Esophagus muscularis mucosa (tissue), 4 donors: Measurements from ENCODE around the gene CEP57L1.

ENCODE experiments used
- CTCF ChIP-seq, 3 experiments: fragments of 200-600 bp in 2 of 3; fragments of 450-650 bp in 1 of 3; sonication (generic) in 2 of 3; IDR thresholded peaks; one replicate each; pipeline ENCODE4 v1.5.1; 2017 to 2019; ENCODE audit warnings: antibody characterized with exemption in 3 of 3, mild to moderate bottlenecking in 2 of 3, moderate library complexity in 1 of 3
- EP300 ChIP-seq: sonication (generic); formaldehyde crosslinking; IDR thresholded peaks from one replicate; pipeline ENCODE4 v1.6.1; 2017; ENCODE audit warnings: antibody characterized with exemption
- POLR2AphosphoS5 ChIP-seq, 2 donors: sonication (generic); formaldehyde crosslinking; IDR thresholded peaks; one replicate each; pipeline ENCODE4 v1.6.1; 2017; ENCODE audit warnings: antibody characterized with exemption in 2 of 2

DNA sequence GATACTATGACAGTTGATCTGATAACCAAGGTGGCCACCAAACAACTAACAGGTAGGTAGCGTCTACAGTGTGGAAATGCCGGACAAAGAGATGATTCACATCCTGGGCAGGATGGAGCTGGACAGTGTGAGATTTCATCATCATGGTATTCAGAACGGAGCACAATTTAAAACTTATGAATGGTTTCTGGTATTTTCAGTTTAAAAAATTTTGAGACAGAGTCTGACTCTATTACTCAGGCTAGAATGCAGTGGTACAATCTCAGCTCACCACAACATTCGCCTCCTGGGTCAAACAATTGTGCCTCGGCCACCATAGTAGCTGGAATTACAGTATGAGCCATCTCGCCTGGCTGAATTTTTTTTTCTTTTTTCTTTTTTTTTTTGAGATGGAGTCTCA, 43.8 kb downstream of the CEP57L1 start:
- no peak for TF ChIP-seq CTCF (IDR thresholded peaks at IDR 0.05)
- TF ChIP-seq POLR2AphosphoS5 (IDR thresholded peaks at IDR 0.05), result no peak
- no peak for TF ChIP-seq EP300
